Spleen (tissue), 11 donors: ENCODE measurements around the gene FNDC1. TPM values are rescaled to one million over a fixed set of nuclear protein-coding genes. Genes with fewer than 3 reads are reported as not detected.
A peak's percentile ranks its signal among the peaks of the same experiment; 100 is the strongest.

Experiments
- DNase-seq: peaks from one replicate; pipeline ENCODE4 v3.0.0-alpha.2; 2020
- H3K27ac ChIP-seq, 8 donors: fragments of 200-600 bp; sonication (generic) in 7 of 8; 1 replicate in 4 of 8; 2 replicates in 4 of 8; pipeline versions ENCODE4 v1.5.0 to v1.8.0; 2016 to 2021; ENCODE audit warnings: inconsistent platforms in 4 of 8, mild to moderate bottlenecking in 4 of 8, moderate library complexity in 1 of 8
- H3K27me3 ChIP-seq, 7 donors: fragments of 200-600 bp; sonication (generic) in 6 of 7; replicated peaks in 1 of 7; 1 replicate in 4 of 7; 2 replicates in 3 of 7; pipeline versions ENCODE4 v1.5.0 to v1.8.0; 2016 to 2021; ENCODE audit warnings: inconsistent platforms in 3 of 7, mild to moderate bottlenecking in 1 of 7
- H3K36me3 ChIP-seq, 6 donors: fragments of 200-600 bp; sonication (generic) in 5 of 6; 1 replicate in 4 of 6; 2 replicates in 2 of 6; pipeline versions ENCODE4 v1.5.0 to v1.8.0; 2016 to 2021; ENCODE audit warnings: inconsistent platforms in 2 of 6
- H3K4me1 ChIP-seq, 6 donors: fragments of 200-600 bp; sonication (generic) in 5 of 6; 1 replicate in 3 of 6; 2 replicates in 3 of 6; pipeline versions ENCODE4 v1.5.0 to v1.8.0; 2016 to 2021; ENCODE audit warnings: inconsistent platforms in 3 of 6
- H3K4me3 ChIP-seq, 8 donors: fragments of 200-600 bp; sonication (generic) in 7 of 8; 1 replicate in 4 of 8; 2 replicates in 4 of 8; pipeline versions ENCODE4 v1.5.0 to v1.8.0; 2016 to 2021; ENCODE audit warnings: inconsistent platforms in 4 of 8, mild to moderate bottlenecking in 4 of 8, moderate library complexity in 2 of 8
- H3K9me3 ChIP-seq, 8 donors: fragments of 200-600 bp; sonication (generic) in 7 of 8; 1 replicate in 4 of 8; 2 replicates in 4 of 8; pipeline versions ENCODE4 v1.5.0 to v1.8.0; 2016 to 2021; ENCODE audit warnings: inconsistent platforms in 4 of 8
- CTCF ChIP-seq, 11 experiments: fragments of 200-600 bp in 7 of 11; fragments of 450-650 bp in 4 of 11; sonication (generic) in 4 of 11; IDR thresholded peaks in 8 of 11; conservative IDR thresholded peaks in 3 of 11; 1 replicate in 7 of 11; 2 replicates in 4 of 11; pipeline versions ENCODE4 v1.4.0 to v1.8.0; 2016 to 2021; ENCODE audit warnings: antibody characterized with exemption in 11 of 11, inconsistent platforms in 4 of 11, mild to moderate bottlenecking in 1 of 11
- POLR2A ChIP-seq, 3 donors: fragments of 450-650 bp; IDR thresholded peaks; one replicate each; pipeline ENCODE4 v1.5.1; 2017; ENCODE audit warnings: antibody characterized with exemption in 3 of 3, mild to moderate bottlenecking in 1 of 3
- POLR2AphosphoS5 ChIP-seq, 3 donors: sonication (generic); formaldehyde crosslinking; IDR thresholded peaks; one replicate each; pipeline ENCODE4 v1.5.1; 2017; ENCODE audit warnings: antibody characterized with exemption in 3 of 3
- WGBS, 5 donors: extraction: QIAGEN DNeasy Blood & Tissue Kit in 3 of 5; methylation state at CpG; one replicate each; pipeline versions ENCODE4 v1.1.5 to v1.1.7; 2013 to 2018; 5-methylcytosine and 5-hydroxymethylcytosine counted together
- intact Hi-C: fragments of 100-400 bp; cut with DNase I; formaldehyde crosslinking; loops from one replicate; pipeline ENCODE4 v1.15.0; 2023; ENCODE audit warnings: low total_unique reads
- polyA plus RNA-seq, 3 donors: library from polyadenylated mRNA; stranded (reverse); fragments of 200-250 nt; gene quantifications; one replicate each; pipeline ENCODE4 v1.2.1, GENCODE V29; 2013
- total RNA-seq, 7 donors: library from RNA; depleted of rRNA in 3 of 7; stranded (reverse); fragments of >200 nt in 3 of 7; fragmentation: NEBNext Ultra II Directional in 4 of 7; extraction: Animal tissue kit (Norgen Biotek cat#: 25700) in 4 of 7; gene quantifications; one replicate each; pipeline versions ENCODE4 v1.1.0 to v1.2.1, GENCODE V29; 2016 to 2021
- donor health status: healthy with polysubstance abuse.
- donor health status: DM: no; HTN: no; CAD: no; lungs with moderate emphysema.
- donor health status: DM: no; HTN: no; CAD: no.
- donor health status: Bipolar disorder and iron deficiency.
- donor health status: healthy.
- donor health status: DM: no; HTN: no; CAD: no.
- donor health status: DM: yes; HTN: yes; CAD: no.

The FNDC1 gene
- total and polyA plus RNA-seq, 10 donors, result 0.03 to 1.2 (median 0.29) TPM

DNA sequence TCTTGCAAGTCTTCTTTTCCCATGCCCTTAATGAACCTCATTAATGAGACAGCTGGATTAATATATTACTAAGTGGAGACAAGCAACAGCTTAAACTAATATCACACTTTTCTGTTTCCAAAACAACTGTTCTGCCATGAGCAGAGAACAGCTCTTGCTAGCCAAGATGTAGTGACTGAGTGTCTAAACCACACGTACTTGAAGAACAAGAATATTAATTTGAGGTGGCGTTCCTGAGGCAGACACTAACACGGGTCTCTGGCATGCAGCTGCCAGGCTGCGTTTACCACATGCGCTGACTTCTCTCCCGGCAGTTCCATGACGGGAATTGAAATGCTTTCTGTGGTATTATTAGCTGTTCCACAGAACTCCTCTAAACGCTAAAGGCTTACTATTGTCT is 80.6 kb downstream of the FNDC1 start:
- Histone ChIP-seq H3K4me3 (no peak overlapping the region), H3K36me3 (no peaks in the 10 kb centered on the region), H3K4me1 (peaks cover 0 to 3% (median 0%) of the 10 kb centered on the region in 6 donors), H3K9me3 (no peaks in the 10 kb centered on the region), H3K27ac (no peak overlapping the region), H3K27me3 (no peaks in the 10 kb centered on the region)
- DNase-seq, result no peak
- 64 to 77% (median 73%) methylated on average over 8 of the region's 8 CpGs for WGBS, 5 donors
- intact Hi-C loops, result no loop called here
- TF ChIP-seq CTCF (IDR thresholded peaks at IDR 0.05 in 8 of 11, conservative IDR thresholded peaks at IDR 0.05 in 3 of 11) (no peak), POLR2A (IDR thresholded peaks at IDR 0.05) (no peak), POLR2AphosphoS5 (IDR thresholded peaks at IDR 0.05) (no peak)

DNA sequence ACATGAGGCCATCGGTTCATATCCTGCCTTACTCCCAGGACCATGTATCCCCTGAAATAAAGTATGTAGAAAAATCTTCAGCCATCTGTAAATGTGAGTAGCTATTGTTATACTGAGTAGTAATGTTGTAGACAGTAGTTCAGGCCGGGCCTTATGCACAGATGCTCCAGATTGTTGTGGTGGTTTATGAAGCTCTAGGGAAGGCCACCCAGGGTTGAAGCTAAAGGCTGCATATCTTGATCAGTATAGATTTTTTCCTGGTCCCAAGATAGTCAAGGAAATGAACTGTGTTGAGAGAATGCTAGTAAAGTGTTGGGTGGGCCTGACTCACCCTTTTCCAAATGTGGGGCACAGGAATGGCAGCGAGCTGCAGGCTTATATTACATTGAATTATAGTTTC is 81.4 kb downstream of the FNDC1 start:
- intact Hi-C loops, result no loop called here
- 75 to 88% (median 83%) methylated on average over 3 of the region's 3 CpGs for WGBS, 5 donors
- H3K27ac ChIP-seq, result no peak overlapping the region

GRCh38 chr6:159252955-159253508 is 83.8 kb downstream of the FNDC1 start:
- intact Hi-C loops, result no loop called here
- H3K4me3 ChIP-seq, result no peak overlapping the region
- peak in 7 of 11 experiments; percentile 21 to 56 (median 46) for TF ChIP-seq CTCF (IDR thresholded peaks at IDR 0.05 in 8 of 11, conservative IDR thresholded peaks at IDR 0.05 in 3 of 11)
- no peak for TF ChIP-seq POLR2AphosphoS5 (IDR thresholded peaks at IDR 0.05)
- H3K27me3 ChIP-seq, result no peaks in the 10 kb centered on the region
- 47 to 57% (median 56%) methylated on average over 10 of the region's 10 CpGs for WGBS, 5 donors
- peaks cover 0 to 3% (median 0%) of the 10 kb centered on the region in 6 donors for H3K4me1 ChIP-seq
- no peak for DNase-seq
- H3K36me3 ChIP-seq, result no peaks in the 10 kb centered on the region
- no peak overlapping the region for H3K27ac ChIP-seq
- no peaks in the 10 kb centered on the region for H3K9me3 ChIP-seq

More for the DNA sequence above, 81.4 kb downstream of the FNDC1 start:
- H3K27me3 ChIP-seq, result no peaks in the 10 kb centered on the region
- no peaks in the 10 kb centered on the region for H3K9me3 ChIP-seq
- H3K4me3 ChIP-seq, result no peak overlapping the region
- no peak for TF ChIP-seq POLR2A (IDR thresholded peaks at IDR 0.05)
- no peak for TF ChIP-seq CTCF (IDR thresholded peaks at IDR 0.05 in 8 of 11, conservative IDR thresholded peaks at IDR 0.05 in 3 of 11)
- no peak for TF ChIP-seq POLR2AphosphoS5 (IDR thresholded peaks at IDR 0.05)
- no peak for DNase-seq
- H3K4me1 ChIP-seq, result peaks cover 0 to 3% (median 0%) of the 10 kb centered on the region in 6 donors
- no peaks in the 10 kb centered on the region for H3K36me3 ChIP-seq

GRCh38 chr6:159254186-159254585 is 85.0 kb downstream of the FNDC1 start:
- no peak overlapping the region for H3K4me3 ChIP-seq
- H3K4me1 ChIP-seq, result peaks cover 0 to 3% (median 0%) of the 10 kb centered on the region in 6 donors
- no peaks in the 10 kb centered on the region for H3K9me3 ChIP-seq
- no peak for DNase-seq
- WGBS, 5 donors, result 61 to 82% (median 74%) methylated on average over 2 of the region's 2 CpGs
- intact Hi-C loops, result no loop called here
- H3K36me3 ChIP-seq, result no peaks in the 10 kb centered on the region
- H3K27ac ChIP-seq, result no peak overlapping the region
- no peak for TF ChIP-seq POLR2A (IDR thresholded peaks at IDR 0.05)
- TF ChIP-seq POLR2AphosphoS5 (IDR thresholded peaks at IDR 0.05), result no peak
- TF ChIP-seq CTCF (IDR thresholded peaks at IDR 0.05 in 8 of 11, conservative IDR thresholded peaks at IDR 0.05 in 3 of 11), result no peak
- H3K27me3 ChIP-seq, result no peaks in the 10 kb centered on the region
